ENCODE data around the gene EOGT.
A peak's percentile ranks its signal among the peaks of the same experiment; 100 is the strongest.

Gene EOGT

DNA sequence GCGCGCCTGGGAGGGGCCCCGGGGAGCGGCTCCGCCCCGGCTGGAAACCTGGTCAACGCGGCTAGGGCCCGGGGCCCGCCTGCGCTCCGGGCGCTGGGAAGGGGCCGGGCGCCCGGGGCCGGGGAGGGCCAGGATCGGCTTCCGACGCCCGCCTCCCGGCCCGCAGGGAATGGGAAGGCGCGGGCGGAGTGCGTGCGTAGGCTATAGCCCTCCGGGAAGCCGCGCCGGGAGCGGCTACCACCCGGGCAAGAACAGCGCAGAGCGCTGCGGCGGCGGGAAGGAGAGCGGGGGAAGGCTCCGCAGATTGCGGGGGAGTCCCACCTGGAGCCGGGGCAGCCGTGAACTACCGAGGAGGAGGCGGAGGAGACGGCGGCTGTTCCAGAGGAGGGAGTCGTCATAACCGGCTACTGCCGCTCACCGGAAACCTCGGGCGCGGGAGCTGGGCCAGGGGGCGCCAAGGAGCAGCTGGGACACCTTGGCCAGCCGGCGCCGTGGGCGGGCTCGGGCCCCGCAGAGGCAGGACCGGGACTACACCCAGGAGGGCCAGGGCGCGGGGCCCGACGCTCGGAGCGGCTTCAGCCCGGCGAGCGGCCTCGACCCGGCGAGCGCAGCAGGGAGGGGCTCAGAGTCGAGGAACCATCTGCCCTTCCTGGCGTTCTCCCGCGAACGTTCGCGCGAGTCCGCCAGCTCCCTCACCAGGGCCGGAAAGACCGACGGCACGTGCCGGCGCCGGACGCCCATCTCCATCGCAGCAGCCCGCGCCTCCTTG, at the start of gene EOGT:
Gene EOGT, minus strand, starts transcription at position 432 of the 769 bp plus-strand sequence. CDS start 3,838 bp downstream, outside the sequence.
- DNase-seq, result peak; percentile 91

DNA sequence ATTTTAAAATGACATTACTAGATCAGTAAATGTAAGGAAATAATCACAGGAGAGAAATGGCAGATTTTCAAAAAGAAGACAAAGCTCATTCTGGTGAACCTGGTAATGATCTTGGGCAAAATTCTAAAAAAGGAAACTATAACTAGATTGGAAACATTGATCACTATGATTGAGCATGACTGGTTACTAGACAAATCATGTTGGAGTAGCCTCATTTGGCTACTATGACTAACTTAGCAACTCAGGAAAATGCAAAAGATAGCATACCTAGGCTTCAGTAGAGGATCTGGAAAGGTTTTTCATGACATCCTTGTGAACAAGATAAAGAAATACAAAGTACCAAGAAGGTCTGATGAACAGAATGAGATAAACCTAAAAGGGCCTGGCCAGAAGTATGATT, 46.2 kb upstream of the EOGT start:
- DNase-seq, result peak; percentile 25

DNA sequence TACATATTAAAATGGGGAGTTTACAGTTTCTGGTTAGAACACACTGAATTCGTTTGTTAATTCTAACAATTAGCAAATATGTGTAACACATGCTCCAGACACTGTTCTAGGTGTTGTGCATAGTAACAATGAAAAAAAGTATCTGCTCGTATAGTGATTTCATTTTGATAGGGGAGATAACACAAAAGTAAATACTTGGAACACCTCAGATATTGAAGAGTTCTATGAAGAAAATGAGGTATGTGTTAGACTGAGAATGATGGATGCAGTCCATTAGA, 45.4 kb upstream of the EOGT start:
- DNase-seq, result no peak

DNA sequence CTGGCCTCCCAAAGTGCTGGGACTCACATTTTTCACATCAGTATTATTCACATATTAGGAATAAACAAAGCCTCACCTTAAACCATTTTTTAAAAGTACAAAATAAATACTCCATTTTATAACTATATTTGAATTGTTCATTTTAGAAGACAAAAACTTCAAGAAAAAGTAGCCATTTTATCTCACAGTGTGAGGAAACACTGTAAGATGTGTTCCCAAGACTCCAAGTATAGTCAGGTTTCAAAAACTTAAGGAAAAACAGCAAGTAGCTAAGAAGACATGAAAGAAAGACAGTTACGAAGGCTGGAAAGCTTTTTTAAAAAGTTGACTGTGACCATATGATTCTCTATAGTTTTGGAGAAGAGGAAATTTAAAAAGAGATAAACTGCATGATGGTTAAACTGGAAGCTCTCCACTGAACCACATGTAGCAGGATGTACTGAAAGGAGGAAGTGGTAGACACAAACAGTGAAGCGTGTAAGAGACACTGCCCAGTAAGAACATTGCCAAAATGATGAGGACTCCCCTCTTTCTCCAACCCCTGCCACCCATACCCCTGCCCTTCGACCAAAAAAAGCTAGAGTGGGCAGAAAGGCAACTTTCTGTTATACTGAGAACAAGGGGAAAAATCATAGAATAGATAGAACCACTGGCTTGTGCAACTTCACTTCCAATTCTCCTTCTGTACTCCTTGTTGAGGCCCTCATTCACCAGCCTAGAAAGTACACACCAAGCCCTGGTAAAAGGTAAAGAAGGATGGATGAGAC, 44.9 kb upstream of the EOGT start:
- DNase-seq, result peak; percentile 42

DNA sequence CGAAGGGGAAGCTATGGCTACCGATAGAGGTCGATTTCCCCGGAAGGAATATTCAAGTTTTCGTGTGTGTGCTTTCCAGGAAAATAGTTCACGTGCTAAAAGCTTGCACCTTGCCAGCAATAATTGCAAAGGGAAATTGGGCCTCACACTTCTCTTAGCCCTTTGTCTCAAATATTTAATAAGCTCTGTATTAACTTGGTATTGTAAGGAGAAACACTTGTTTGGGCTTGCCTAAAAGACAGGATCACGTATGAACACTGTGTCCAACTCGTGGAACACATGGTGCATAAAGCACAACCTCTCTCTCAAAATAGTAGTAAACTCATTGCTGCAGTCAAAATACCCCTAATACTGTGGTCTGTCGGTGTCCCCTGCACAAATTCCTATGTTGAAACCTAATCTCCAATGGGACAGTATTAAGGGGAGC, 39.0 kb upstream of the EOGT start:
- no peak for DNase-seq

DNA sequence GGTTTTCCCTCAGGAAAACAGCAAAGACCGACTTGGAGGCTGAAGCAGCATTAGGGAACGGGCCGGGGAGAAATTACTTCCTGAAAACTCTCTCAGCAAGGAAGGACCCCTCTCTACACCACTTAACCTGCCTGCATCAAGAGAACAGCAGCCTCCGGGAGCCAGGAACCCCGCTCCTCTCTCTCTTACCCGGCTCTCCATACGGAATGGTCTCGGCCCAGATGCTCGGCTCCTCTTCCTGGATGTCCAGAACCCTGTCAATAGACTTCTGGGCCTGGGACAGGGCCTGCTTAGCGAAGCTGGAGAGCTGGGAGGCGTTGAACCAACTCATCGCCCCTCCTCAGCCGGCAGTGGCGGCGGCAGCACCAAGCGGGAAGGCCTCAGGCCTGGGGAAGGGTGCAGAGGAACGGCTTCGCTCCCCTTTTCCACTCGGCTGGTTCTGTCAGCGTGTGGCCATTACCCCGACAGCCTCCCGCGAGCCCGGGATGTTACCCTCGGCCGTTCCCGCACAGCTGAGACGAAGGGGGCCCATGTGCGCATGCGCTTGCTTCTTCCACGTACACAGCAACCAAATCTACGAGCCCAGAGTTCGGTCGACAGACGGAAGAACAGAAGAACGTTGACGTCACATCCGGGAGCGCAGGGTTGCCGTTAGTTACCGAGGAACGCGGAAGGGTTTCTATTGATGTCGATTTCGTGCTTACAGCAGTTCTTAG, 38.4 kb upstream of the EOGT start, which contains the start of gene TMF1:
Gene TMF1, minus strand, starts transcription at position 578 of the 716 bp plus-strand sequence. Its CDS starts 247 bp downstream, at position 331.
- DNase-seq, result peak; percentile 98

DNA sequence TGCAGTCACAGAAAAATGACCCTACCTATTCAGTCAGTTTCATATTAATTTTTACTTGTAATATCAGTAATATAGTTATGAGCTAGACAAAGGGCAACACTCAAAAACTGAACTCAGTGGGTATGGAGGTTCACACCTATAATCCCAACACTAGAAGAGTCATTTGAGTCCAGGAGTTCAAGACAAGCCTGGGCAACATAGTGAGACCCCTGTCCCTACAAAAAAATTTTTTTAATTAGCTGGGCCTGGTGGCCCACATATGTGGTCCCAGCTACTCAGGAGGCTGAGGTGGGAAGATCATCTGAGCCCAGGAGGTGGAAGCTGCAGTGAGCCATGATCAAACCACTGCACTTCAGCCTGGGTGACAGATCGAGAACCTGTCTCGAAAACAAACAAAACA, 35.5 kb upstream of the EOGT start:
- DNase-seq, result peak; percentile 16

DNA sequence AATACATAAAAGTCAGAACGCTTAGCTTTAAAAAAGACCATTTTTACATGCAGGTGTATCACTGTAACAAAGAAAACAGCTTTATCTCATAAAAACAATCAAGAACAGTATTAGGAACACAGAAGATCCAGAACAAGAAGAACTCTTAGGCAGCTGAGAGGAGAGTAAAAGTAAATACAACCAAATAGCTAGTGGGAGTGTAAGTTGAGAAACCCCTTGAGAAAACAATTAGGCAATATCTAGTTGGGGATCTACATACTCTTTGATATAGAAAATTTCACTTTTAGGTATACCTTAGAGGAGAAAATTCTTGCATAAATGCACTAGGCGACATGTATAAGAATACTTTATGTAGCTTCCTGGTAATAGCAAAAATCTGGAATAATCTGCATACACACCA, 31.1 kb upstream of the EOGT start:
- DNase-seq, result no peak

DNA sequence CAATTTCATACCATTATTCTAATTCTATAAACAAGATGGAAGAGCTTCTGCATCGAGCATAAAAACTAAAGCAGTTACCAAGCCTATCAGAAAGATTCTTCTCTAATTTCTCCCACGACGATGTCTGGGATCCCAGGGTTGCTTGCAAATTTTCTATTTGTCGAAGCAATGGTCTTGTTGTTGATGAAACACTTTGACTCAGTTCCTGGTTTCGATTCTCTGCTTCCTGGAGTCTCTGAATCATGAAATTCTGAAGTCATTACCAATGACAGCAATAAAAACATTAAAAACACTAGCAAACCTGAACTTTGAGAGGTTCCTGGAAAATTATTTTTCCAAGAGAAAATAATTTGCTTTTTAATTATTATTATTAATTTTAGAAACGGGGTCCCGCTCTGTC, 20.0 kb upstream of the EOGT start:
- DNase-seq, result peak; percentile 71

DNA sequence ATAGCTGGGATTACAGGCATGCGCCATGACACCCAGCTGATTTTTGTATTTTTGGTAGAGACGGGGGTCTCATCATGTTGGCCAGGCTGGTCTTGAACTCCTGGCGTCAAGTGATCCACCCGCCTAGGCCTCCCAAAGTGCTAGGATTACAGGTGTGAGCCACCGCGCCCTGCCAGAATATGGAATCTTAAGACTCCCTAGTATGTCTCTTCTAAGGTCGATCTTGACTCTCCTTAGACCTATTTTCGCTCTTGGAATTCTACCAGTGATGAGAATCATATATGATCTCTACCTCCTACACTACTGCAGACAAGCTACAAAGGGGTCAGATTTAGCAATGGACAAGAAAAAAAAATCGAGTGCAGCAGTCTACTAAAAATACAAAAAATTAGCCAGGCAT, 19.3 kb upstream of the EOGT start:
- no peak for DNase-seq

DNA sequence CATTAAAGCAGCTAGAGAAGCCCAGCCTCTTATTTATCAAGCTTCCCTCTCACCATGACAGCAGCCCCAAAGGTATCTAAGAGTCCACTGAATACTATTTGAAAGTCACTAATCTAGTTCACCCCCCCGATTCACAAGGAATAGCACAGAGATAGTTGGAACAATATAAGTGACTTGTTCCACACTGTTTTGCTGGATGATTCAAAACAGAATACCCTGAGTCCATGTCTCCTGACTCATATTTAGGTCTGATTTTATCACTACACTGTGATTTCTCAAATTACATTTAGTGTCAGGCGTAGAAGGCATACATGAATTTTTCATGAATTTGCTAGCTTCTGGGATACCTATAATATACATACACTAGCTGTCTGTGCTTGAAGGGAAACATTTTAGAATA, 18.7 kb upstream of the EOGT start:
- DNase-seq, result peak; percentile 41

DNA sequence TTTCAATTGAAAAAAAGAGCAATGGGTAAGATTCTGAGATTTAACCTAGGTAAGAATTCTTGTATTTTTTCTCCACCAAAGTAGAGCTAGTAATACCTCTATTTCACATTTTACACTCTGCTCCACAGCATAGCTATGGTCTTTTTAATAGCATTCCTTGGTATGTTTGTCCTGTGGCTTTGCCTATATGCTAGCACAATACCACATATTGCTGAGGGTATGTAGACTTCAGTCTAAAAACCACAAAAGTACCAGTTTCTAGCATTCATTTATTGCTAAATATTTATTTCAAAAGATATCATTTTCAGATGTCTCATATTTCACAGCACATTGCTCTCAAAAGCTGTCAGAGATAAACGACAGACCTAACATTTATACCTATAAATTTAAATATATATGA, 18.2 kb upstream of the EOGT start:
- no peak for DNase-seq

DNA sequence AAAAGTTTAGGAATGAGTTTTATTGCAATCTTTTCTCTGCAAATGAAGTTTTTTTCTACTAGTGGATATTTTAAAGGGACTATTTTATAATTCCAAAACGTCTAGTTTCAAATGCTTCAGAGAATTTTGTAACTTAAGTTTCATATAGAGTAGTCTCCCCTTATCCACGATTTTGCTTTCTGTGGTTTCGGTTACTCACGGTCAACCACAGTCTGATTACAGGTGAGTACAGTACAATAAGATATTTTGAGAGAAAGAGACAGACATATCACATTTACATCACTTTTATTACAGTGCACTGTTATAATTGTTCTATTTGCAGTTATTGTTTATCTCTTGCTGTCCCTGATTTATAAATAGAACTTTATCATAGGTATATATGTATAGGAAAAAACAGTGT, 7.4 kb upstream of the EOGT start:
- DNase-seq, result no peak

DNA sequence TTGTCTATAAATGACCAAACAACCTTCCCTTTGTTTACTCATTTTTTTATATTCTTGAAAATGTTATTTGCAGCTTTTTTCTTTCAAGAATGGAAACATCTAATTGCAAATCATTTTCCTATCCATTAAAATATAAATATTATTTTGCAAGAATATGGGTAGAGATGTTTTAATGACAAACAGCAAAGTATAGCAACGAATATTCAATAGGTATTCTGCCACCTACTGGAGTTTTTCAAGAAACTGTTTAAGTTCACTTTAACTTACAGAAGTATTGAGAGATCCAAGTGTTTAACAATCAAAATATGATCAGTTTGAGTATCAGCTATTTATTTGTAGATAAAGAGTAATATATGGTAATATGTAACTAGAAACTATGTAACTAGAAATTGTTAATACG, 6.9 kb upstream of the EOGT start:
- no peak for DNase-seq

DNA sequence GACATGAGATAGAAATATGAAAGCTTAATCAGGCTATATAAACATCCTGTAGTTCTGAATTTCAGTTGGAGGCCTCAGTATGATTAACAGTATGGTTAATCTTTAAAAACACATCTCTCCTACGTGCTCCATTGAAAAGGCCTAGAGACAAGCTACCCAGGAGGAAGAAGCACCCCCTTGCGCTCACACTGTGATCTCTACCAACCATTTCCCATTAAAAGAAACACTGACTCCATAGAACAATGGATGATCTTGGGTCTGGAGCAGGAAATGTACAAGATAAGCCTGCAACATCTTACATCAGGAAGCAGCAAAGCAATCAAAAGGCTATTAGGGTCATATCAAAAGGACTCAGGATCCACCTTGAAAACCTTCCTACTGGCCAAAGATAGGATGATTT, 3.4 kb upstream of the EOGT start:
- no peak for DNase-seq

DNA sequence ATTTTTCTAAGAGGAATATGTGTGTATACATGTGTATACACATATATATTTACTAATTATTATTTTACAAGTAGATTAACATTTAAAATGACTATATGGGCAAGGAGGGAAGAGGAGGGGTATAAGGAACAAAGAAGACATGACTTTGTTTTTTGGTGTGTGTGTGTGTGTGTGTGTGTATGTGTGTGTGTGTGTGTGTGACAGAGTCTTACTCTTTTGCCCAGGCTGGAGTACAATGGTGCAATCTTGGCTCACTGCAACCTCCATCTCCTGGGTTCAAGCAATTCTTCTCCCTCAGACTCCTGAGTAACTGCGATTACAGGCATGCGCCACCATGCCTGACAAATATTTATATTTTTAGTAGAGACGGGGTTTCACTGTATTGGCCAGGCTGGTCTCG, 2.6 kb upstream of the EOGT start:
- no peak for DNase-seq

DNA sequence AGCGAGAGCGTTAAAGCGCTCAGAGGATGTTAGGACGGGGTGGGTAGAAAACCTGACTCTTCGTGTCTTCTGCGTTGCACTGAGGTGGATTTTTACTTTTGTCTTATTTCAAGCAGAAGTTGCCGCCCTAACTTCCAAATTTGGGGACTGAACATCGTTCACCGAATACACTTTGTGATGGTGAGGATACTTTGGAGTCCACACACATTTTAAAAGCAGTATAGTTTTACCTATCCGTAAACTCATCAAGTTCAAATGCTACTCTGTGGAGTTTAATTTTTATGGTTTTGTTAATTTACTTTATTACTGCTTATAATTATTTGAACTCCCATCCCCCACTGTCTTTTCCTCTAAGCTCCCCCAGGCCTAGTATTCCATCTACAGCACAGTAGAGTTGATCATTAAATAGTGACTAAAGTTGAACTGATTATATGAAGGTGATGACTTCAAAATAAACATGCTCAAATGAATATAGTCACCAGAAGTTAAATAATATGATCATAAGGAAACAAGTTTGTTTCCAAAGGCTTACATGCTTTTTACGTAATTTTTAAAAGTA, 617 bp upstream of the EOGT start:
- DNase-seq, result no peak

DNA sequence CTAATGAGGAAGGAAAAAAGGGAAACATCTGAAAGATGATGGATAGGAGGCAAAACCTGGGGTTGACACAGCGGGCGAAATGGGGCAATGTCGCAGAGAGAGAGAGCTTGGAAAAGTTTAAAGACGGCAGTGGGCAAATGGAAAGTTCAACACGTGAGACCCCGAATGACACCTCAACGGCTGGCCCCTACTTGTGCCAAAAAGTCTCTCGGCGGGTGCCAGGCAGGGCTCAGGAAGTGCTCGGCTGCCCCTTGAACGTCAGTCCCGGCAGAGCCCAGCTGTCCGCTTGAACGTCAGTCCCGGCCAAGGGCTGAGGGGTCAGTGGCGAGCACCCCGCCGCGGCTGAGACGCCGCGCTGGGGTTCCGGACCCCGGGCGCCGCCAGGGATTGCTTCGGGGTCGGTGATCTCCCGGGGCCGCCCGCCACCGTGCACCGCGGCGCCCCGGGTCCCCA, 658 bp downstream of the EOGT start:
- peak; percentile 34 for DNase-seq

DNA sequence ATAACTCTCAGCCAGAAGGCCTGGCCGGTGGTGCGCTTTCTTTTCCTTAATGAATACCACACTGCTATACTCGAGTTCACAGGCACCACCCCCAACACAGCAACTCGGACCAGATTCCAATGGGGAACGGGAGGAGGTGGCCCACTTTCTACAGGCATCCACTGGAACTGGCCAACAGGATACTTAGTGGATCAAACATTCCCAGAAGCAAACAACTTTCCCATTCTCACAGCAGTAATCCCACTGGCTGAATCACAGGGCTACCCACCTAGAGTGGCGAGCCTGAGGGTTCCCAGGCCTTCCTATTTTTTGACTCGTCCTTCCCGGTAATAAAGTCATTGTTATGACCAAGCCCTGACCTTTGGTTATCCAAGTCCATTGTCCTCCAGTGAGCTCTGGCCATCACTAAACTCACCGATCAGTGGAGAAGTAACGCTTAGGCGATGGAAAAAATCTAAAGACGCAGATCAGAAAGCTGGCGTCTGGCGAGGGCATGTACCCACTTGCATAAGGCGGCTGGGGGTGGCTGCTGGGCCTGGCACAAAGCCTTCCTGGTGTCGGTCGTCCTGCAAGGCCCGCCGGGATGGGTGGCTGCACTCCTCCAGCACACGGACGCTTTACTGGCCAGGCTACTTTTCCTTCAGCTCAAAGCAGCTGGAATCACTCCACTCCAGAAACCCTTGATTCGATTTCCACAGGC, 1.2 kb downstream of the EOGT start:
- DNase-seq, result no peak

DNA sequence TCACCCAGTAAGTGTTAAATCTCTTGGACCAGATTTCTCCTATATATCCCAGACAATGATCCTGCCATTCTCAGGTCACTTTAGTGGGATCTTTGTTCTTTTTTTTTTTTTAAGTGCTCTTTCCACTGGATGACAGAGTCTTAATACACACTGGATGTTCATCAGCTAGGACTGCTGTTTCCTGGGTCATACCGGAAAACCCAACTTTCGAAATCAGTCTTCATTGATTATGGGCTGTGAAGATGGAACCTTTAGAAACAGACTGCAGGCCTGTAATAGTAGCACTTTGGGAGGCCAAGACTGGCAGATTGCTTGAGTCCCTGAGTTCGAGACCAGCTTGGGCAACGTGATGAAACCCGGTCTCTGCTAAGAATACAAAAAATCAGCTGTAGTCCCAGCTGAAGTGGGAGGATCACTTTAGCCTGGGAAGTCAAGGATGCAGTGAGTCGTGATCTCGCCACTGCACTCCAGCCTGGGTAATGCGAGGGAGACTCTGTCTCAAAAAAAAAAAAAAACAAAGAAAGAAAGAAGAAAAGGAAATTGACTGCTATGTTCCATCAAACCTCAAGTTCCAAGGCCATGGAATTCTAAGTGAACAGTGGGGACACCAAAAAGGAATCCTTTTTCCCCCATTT, 2.3 kb downstream of the EOGT start:
- no peak for DNase-seq

DNA sequence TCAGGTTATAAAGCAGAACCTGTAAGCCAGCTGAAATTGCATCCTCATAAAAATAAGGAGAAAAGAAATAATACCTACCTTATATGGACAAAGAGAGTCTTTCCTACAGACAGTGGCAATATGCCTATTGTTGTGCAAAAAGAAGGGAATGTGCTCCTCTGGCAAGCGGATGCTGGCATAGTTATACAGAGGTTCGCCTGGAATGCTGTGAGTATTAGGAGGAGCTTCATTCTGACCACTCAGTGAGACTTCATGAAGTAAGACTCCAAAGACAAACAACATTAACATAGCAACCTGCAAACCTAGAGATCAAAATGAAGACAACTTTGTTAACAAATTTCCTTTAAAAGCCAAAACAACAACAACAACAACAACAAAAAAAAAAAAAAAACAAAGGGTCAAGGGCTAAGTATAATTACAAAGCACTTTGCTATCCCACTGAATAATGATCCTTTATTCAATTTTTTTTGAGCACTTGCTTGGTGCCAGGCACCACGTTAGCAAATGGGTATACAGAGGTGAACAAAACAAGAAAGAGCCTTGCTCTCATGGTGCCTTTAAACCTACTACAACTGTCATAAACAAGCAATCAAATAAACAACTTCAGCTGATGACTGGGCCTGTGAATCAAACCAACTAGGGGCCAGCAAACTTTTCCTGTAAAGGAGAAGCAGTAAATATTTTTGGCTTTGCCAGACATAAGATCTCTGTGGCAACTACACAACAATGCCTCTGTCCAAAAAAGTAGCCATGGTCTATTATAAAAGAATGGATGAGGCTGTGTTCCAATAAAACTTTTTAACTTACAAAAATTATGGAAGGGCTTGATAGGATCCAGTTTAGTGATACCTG, 3.7 kb downstream of the EOGT start:
- no peak for DNase-seq

Data from activated CD4-positive, alpha-beta T cell treated with anti-CD3 and anti-CD28 coated beads, Interleukin-2, Interleukin-6, amounts not matched to agents 100 ng/mL and 50 ng/mL, durations not matched to agents 16 hours and 8 hours (primary cell).